GF-D8 (cell line): ENCODE results near the gene LARP6.
"Not testable (repeated sequence)": the region's sequence is repeated elsewhere in the genome, so short reads cannot be mapped to it uniquely, and the experiment has no call there.

Experiments used
- DNase-seq: peaks from one replicate; lab custom pipeline; 2025; lab: John Stamatoyannopoulos, UW

The LARP6 gene

DNA sequence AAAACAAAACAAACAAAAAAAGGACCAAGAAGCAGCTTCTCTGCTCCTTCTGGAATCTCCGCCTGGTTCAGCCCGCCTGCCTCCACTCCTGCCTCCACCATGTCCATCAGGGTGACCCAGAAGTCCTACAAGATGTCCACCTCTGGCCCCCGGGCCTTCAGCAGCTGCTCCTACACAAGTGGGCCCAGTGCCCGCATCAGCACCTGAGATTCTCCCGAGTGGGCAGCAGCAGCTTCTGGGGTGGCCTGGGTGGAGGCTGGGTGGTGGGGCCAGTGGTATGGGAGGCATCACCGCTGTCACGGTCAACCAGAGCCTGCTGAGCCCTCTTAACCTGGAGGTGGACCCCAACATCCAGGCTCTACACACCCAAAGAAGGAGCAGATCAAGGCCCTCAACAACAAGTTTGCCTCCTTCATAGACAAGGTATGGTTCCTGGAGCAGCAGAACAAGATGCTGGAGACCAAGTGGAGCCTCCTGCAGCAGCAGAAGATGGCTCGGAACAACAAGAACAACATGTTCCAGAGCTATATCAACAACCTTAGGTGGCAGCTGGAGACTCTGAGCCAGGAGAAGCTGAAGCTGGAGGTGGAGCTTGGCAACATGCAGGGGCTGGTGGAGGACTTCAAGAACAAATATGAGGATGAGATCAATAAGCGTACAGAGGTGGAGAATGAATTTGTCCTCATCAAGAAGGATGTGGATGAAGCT lies 4.8 kb upstream of the LARP6 start:
- not testable (repeated sequence) for DNase-seq

DNA sequence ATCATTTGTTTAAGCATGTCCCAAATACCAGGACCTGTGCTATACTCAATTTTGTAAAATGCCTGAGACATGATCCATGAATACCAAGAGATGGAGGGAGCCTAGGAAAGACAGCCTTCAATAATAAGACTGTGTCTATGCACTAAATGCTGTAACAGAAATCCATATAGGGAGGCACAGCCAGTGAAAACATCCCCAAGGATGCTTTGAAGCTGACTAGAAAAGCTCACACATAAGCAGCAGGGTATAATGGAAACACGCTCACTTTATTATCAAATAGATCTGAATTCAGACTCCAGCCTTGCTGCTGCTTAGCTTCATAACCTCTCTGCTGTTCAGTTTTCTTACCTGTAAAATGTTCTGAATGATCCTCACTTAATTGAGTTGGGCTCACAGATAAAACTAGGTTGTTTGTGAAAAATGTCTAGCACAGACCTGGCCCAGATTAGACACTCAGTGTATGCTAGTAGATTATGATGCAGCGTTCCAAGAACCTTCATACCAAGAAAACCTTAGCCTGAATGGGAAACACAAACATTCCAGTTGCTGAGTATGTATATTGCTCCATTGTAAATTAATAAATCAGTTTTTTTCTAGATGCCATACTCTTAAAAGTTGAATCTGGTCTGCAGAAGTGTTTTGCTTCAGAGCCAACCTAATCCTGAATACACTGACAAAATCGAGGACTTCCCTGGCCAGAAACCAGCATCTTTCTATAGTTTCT lies 3.8 kb upstream of the LARP6 start:
- no peak for DNase-seq

GRCh38 chr15:70856884-70857561 lies 3.1 kb upstream of the LARP6 start:
- no peak for DNase-seq

- DNase-seq: no peak
These were observed 2.4 kb upstream of the LARP6 start for GRCh38 chr15:70856177-70856883.

DNA sequence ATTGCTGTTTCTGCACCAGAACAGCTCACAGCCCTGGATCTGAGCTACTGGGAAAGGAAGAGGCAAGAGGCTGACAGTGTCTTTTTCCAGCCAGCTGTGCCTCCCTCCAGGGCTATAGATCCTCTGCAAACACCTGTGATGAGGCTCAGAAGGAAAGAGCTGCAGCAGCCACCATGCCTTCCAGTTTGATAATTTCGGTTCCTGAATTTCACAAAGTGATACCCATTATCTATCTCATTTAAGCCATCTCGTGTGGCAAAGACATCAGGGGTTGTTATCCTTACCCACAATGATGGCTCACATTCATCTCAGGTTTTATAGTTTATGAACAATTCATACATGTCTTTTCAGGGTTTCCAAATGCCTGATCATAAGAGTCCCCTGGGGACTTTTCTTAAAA lies 1.8 kb upstream of the LARP6 start:
- DNase-seq: no peak

- no peak for DNase-seq
These were observed 664 bp upstream of the LARP6 start for GRCh38 chr15:70854666-70854976.

GRCh38 chr15:70853318-70853972 lies 512 bp downstream of the LARP6 start:
- no peak for DNase-seq

DNA sequence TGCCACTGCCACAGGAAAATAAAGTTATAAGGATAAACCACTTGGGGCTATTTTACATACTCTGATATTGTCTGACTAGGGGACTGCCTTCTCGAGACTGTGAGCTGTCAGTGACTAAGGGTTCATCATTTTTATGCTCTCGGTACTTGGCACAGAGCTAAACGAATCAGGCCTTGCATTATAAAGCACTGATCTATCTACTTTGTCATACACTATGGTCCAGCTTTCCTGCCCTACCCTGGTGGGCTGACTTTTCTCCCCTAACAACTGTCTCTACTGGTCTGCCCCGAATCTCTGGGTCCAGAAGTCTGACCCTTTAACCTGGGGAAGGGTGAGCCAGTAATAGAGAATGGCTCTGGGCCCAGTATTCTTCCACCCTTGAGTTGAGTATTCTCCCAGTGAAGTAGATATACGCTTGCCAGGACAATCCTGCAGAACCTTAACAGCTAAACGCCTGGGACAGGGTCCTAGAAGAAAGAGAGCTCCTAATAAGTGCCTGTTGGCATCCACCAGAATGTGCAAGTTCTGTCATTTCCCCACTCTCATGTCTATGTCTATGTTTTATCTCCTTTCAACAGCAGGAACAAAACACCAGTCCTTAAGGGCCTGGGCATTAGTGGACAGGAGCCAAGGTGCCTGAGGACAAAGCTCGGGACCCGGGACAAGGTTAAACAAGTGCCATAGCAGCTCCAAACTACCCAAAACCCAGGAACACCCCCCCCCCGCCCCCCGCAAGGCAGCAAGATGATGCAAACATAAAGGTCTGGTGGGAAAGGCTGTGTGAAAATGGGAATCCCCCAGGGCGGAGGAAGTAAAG lies 1.2 kb downstream of the LARP6 start:
- DNase-seq: no peak

GRCh38 chr15:70851889-70852288 lies 2.1 kb downstream of the LARP6 start:
- DNase-seq: no peak

- DNase-seq: no peak
These were observed 8.2 kb downstream of the LARP6 start for GRCh38 chr15:70845602-70846360.

DNA sequence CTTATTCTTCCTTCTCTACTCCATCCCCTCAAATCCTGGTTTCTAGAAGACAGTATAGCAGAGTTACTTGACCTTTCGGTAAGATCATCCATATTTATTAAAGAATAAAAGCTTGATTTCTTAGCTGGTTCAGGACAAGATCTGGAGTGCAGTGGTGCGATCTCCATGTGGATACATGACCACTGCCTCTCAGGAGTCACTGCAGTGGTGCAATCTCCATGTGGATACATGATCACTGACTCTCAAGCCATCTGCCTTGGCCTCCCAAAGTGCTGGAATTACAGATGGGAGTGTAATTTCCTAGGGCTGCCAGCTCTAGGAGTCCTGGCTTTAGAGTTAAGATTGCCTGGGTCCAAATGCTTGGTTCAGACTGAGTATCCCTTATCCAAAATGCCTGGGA lies 16.5 kb downstream of the LARP6 start:
- no peak for DNase-seq

DNA sequence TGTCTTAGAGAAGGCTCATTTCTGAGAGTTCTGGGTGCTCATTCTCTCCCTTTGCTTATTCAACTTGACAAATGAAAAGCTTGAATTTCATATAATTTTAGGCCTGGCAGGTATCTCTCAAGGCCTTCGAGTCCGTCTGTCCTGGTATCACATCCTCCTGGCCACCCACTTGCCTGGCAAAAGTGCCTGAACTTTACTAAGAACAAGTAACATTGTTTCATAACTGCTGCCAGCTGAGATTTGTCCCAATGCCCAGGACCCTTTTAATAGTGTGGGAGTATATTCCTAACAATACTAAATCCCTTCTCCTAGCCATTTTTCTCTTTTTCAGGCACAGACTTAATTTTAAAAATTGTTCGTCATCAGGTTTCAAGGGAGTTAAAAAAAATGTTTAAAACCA lies 18.1 kb downstream of the LARP6 start:
- DNase-seq: no peak

DNA sequence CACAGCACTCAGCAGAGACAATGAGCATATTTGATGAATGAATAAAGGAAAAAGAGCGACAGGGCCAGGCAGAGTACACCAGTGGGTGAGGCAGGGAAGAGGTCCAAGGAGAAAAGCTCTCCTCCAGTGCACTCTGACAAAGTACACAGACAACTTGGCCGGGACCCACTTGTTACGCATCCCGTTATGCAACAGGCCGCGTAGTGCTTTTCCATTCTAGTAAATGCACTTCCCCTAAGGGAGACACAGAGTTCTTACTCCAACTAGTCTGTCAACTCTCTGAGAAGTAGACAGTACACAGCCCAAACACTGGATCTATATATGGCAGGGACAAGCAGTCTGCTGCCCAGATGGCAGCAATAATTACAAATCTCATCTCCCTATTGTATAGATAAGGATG lies 18.5 kb downstream of the LARP6 start:
- DNase-seq: no peak

DNA sequence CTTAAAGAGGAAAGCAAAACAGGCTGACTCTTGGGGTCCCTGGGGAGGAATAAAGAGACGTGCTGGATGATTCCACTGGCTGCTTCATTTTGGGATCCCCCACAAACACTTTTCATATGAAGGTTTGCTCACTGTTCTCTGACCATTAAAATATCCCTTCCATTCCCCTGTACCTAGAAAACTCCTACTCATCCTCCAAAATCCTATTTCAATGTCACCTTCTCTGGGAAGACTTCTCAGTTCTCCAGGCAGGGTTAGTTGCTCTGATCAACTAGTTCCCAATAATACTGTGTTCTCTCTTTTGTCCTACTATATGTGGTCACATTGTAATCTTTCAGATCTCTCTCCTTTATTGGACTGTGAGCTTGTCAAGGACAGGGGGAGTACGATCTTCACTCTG lies 19.0 kb downstream of the LARP6 start:
- no peak for DNase-seq

- DNase-seq: no peak
These were observed 19.8 kb downstream of the LARP6 start for GRCh38 chr15:70833861-70834765.

DNA sequence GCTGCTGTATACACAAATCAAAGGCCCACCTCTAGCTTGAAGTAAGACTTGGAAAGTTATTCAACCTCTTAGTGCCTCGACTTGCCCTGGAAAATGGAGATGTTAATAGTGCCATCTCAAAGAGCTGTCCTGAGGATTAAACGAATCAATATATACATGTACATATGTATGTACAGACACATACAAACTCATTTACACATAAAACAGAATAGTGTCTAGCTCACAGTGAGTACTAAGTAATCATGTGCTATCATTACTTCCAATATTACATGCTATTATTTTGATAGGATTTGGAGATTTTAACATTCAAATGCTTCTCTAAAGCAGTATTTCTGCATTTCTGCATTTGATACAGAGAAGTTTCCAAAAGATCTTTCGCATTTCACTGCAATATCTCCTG lies 20.5 kb downstream of the LARP6 start:
- no peak for DNase-seq

DNA sequence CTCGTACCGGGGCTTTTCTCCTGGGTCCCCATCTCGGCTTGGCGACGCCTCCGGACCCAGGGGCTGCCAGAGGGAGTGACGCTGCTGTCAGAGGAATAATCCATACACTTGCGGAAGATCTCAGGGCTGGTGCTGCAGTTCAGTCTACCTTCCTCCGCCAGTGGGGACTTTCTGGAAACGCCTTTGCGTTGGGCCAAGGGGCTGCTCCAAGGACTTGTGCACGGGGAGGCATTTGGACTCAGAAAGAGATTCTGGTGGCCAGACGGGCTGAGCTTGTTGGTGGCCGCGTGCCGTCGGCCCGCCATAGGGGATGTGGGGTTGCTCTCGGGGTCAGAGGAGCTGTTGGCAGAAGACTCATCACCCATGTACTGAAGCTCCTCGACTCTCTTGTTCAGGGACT lies 21.8 kb downstream of the LARP6 start:
- DNase-seq: no peak

- no peak for DNase-seq
These were observed 22.7 kb downstream of the LARP6 start for GRCh38 chr15:70831094-70831911.

DNA sequence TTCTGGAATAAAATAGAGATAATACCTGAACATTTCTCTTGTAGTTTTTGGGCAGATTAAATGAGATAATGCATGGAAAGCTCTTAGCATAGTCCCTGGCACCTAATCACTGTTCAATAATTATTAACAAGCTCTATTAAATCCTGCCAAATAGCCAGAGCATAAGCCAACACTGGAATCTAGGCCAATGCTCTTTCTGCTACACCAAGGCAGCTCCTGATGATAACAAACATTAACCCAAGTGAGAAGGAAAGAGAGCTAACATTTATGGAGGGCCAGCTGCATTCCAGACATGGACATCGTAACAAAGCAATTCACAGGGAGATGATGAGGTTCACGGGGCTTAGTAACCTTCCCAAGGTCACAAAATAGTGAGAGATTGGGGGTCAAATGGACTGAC lies 23.3 kb downstream of the LARP6 start:
- DNase-seq: no peak
